ENCODE data around the gene SALL4. TPM values are rescaled to one million over a fixed set of nuclear protein-coding genes. Genes with fewer than 3 reads are reported as not detected.
"Not testable (repeated sequence)": the region's sequence is repeated elsewhere in the genome, so short reads cannot be mapped to it uniquely, and the experiment has no call there.

Gene SALL4
- total and polyA plus RNA-seq, 2 of the 8 experiments (the other 6 are each of a cell fraction or from before 2014, with no cell fraction given): 108 to 235 TPM

- H3K27ac ChIP-seq (ENCODE audit: low read depth, low read length); H3K9me3 ChIP-seq (ENCODE audit: insufficient read depth in 2 of 2, low read depth in 1 of 2, low read length in 1 of 2); H3K4me3 ChIP-seq (ENCODE audit: extremely low read depth in 1 of 4, insufficient read depth in 2 of 4, low read depth in 3 of 4, low read length in 4 of 4); H3K4me1 ChIP-seq (replicated peaks in 1 of 4; ENCODE audit: control insufficient read depth in 3 of 4, insufficient read depth in 4 of 4, low read length in 3 of 4); DNase-seq (ENCODE audit: low read depth in 1 of 2, low spot score in 2 of 2); H2AFZ ChIP-seq (ENCODE audit: low read length); H3K79me1 ChIP-seq (ENCODE audit: low read depth, low read length); H3K4ac ChIP-seq (replicated peaks; ENCODE audit: insufficient read length, low read depth, low read length); H3K18ac ChIP-seq (ENCODE audit: extremely low read depth, low read length); H2BK5ac ChIP-seq (ENCODE audit: low read depth, low read length); H3K4me2 ChIP-seq (ENCODE audit: insufficient read depth in 1 of 2, low read depth in 2 of 2, low read length in 2 of 2); H2AK5ac ChIP-seq (ENCODE audit: low read depth, low read length); H4K20me1 ChIP-seq (replicated peaks in 1 of 2; ENCODE audit: control insufficient read depth in 1 of 2, insufficient read depth in 2 of 2, low read length in 2 of 2); H4K8ac ChIP-seq (ENCODE audit: extremely low read depth, insufficient read depth, low read length); H2BK15ac ChIP-seq (ENCODE audit: low read length); H3K23me2 ChIP-seq (ENCODE audit: low read depth, low read length); H3K9ac ChIP-seq (replicated peaks in 1 of 4; ENCODE audit: extremely low read depth in 1 of 4, low read depth in 3 of 4, low read length in 3 of 4); H2BK12ac ChIP-seq (ENCODE audit: low read depth, low read length); H3K23ac ChIP-seq (ENCODE audit: insufficient read length); FAIRE-seq; H3K14ac ChIP-seq (ENCODE audit: insufficient read length); H3K27me3 ChIP-seq (replicated peaks in 1 of 4; ENCODE audit: control insufficient read depth in 3 of 4, extremely low read depth in 1 of 4, insufficient read depth in 3 of 4, low read length in 3 of 4); H4K91ac ChIP-seq (replicated peaks; ENCODE audit: insufficient read length, low read length); H3K79me2 ChIP-seq (ENCODE audit: control insufficient read depth in 1 of 2, insufficient read depth in 2 of 2, low read length in 2 of 2); H2BK120ac ChIP-seq (replicated peaks; ENCODE audit: low read depth, low read length); H3K56ac ChIP-seq (replicated peaks; ENCODE audit: insufficient read length, low read depth, low read length); H4K5ac ChIP-seq (ENCODE audit: insufficient read length, low read depth, low read length); H2BK20ac ChIP-seq (ENCODE audit: low read length); H3K36me3 ChIP-seq (ENCODE audit: control insufficient read depth in 2 of 4, insufficient read depth in 4 of 4, low read length in 3 of 4): not testable (repeated sequence)
- WGBS, 2 experiments (ENCODE audit: extremely low coverage in 1 of 2, insufficient coverage in 1 of 2, insufficient read length in 1 of 2, insufficient replicate concordance in 2 of 2, low coverage in 1 of 2, low lambda C conversion rate in 2 of 2, missing lambda C conversion rate in 1 of 2): 96% methylated on average over 10 of the region's 10 CpGs; no CpG with 5 or more reads in 1 of the 2 experiments
- POLR2A ChIA-PET (ENCODE audit: partially characterized antibody): interaction anchor here (1.3 to 1.4 kb wide), 2 partner anchors 35 to 340 kb away, joined by 4 to 5 read pairs; no protein-coding TSS in a partner anchor
- CTCF ChIA-PET (ENCODE audit: partially characterized antibody): interaction anchor here (0.6 to 2.5 kb wide), 4 partner anchors 9 to 65 kb away, joined by 3 to 7 read pairs (median 4); no protein-coding TSS in a partner anchor
Measured at GRCh38 chr20:51765381-51765780, 36.9 kb downstream of the SALL4 start.
